AG04450 (cell line): ENCODE measurements around the gene CYP27C1. TPM values are rescaled to one million over a fixed set of nuclear protein-coding genes. Genes with fewer than 3 reads are reported as not detected.

Experiments used
- CTCF ChIA-PET: fragments of 300-600, 350-600 bp; formaldehyde crosslinking; extraction: SDS; loops from one replicate; lab custom pipeline; 2022; ENCODE audit warnings: antibody characterized with exemption, inconsistent platforms; lab: Charles Lee
- POLR2A ChIA-PET: fragments of 350-600 bp; formaldehyde crosslinking; extraction: SDS; loops from one replicate; lab custom pipeline; 2021; ENCODE audit warnings: antibody characterized with exemption, inconsistent platforms; lab: Yijun Ruan, JAX
- DNase-seq: peaks from one replicate; pipeline ENCODE4 v3.0.0-alpha.2; 2011; ENCODE audit warnings: low read depth, low spot score
- H3K27ac ChIP-seq: one replicate; pipeline ENCODE4 v1.5.1; 2012; ENCODE audit warnings: low read depth, low read length, control low read depth
- H3K27me3 ChIP-seq: one replicate; pipeline ENCODE4 v1.6.0; 2012; ENCODE audit warnings: low read length; ENCODE audit not compliant: control insufficient read depth, insufficient read depth
- H3K4me3 ChIP-seq: 2 replicates; pipeline ENCODE4 v1.5.1; 2011; ENCODE audit warnings: mild to moderate bottlenecking, low read depth, low read length, control low read depth
- H3K9me3 ChIP-seq: 2 replicates; pipeline ENCODE4 v1.5.1; 2012; ENCODE audit warnings: low read length; ENCODE audit not compliant: control insufficient read depth, insufficient read depth
- CTCF ChIP-seq: IDR thresholded peaks from 2 replicates; pipeline ENCODE4 v1.5.1; 2011; ENCODE audit warnings: low read depth, low read length, control low read depth, inconsistent platforms
- polyA plus RNA-seq: library from polyadenylated mRNA; depleted of rRNA; stranded (reverse); fragments of >200 nt; gene quantifications from 2 replicates; pipeline ENCODE4 v1.2.3, GENCODE V29; 2011

Gene CYP27C1
- polyA plus RNA-seq, 1 experiment = not detected

GRCh38 chr2:127155028-127155581, 65.0 kb downstream of the CYP27C1 start:
- H3K27me3 ChIP-seq = no peaks in the 10 kb centered on the region
- H3K27ac ChIP-seq = no peak overlapping the region
- peaks cover 8% of the 10 kb centered on the region; the same call in 1 of the 2 replicates for H3K9me3 ChIP-seq
- ChIA-PET POLR2A (no interaction called here), CTCF (no interaction called here)
- TF ChIP-seq CTCF = no peak
- no peak for DNase-seq
- no peak overlapping the region for H3K4me3 ChIP-seq

- POLR2A ChIA-PET = no interaction called here
- no peak for TF ChIP-seq CTCF
- peak overlapping the region; percentile 39 for H3K27ac ChIP-seq
- DNase-seq = no peak
- peaks cover 10% of the 10 kb centered on the region; the same call in 1 of the 2 replicates for H3K9me3 ChIP-seq
- no peaks in the 10 kb centered on the region for H3K27me3 ChIP-seq
- no peak overlapping the region for H3K4me3 ChIP-seq
- CTCF ChIA-PET = interaction anchor here (1.1 kb wide), 1 partner anchor 325 kb away, joined by 4 read pairs; no protein-coding TSS in a partner anchor
Measured at GRCh38 chr2:127154396-127154795, 65.7 kb downstream of the CYP27C1 start.

GRCh38 chr2:127153691-127154158, 66.4 kb downstream of the CYP27C1 start:
- peak; percentile 12; the same call in 1 of the 2 replicates for TF ChIP-seq CTCF
- DNase-seq = peak; percentile 49
- POLR2A ChIA-PET = no interaction called here
- no peaks in the 10 kb centered on the region for H3K27me3 ChIP-seq
- H3K27ac ChIP-seq = peak overlapping the region; percentile 39
- H3K4me3 ChIP-seq = no peak overlapping the region
- CTCF ChIA-PET = interaction anchor here (1.1 kb wide), 1 partner anchor 325 kb away, joined by 4 read pairs; no protein-coding TSS in a partner anchor
- H3K9me3 ChIP-seq = peaks cover 10% of the 10 kb centered on the region; the same call in 1 of the 2 replicates

GRCh38 chr2:127150996-127151395, 69.1 kb downstream of the CYP27C1 start:
- no peak for DNase-seq
- Histone ChIP-seq H3K9me3 (peaks cover 10% of the 10 kb centered on the region; the same call in 1 of the 2 replicates), H3K27ac (no peak overlapping the region), H3K4me3 (no peak overlapping the region), H3K27me3 (no peaks in the 10 kb centered on the region)
- no peak for TF ChIP-seq CTCF
- ChIA-PET POLR2A (no interaction called here), CTCF (no interaction called here)

- no peaks in the 10 kb centered on the region for H3K27me3 ChIP-seq
- peak; percentile 63 for DNase-seq
- ChIA-PET POLR2A (no interaction called here), CTCF (no interaction called here)
- H3K4me3 ChIP-seq = no peak overlapping the region
- TF ChIP-seq CTCF = no peak
- H3K27ac ChIP-seq = no peak overlapping the region
- H3K9me3 ChIP-seq = peaks cover 10% of the 10 kb centered on the region; the same call in 1 of the 2 replicates
Measured at GRCh38 chr2:127149384-127149783, 70.7 kb downstream of the CYP27C1 start.
